Tibial artery (tissue), 4 donors: ENCODE results near the gene NT5C3B.
"Not testable (repeated sequence)": the region's sequence is repeated elsewhere in the genome, so short reads cannot be mapped to it uniquely, and the experiment has no call there.

ENCODE experiments used
- DNase-seq, 2 donors: peaks; one replicate each; pipeline ENCODE4 v3.0.0-alpha.2; 2019
- H3K27ac ChIP-seq, 2 donors: fragments of 200-600 bp; sonication (generic) in 1 of 2; 1 replicate in 1 of 2; 2 replicates in 1 of 2; pipeline ENCODE4 v1.5.1; 2018 to 2019; ENCODE audit warnings: mild to moderate bottlenecking in 1 of 2
- H3K27me3 ChIP-seq, 2 donors: fragments of 200-600 bp; sonication (generic) in 1 of 2; one replicate each; pipeline versions ENCODE4 v1.5.1 to v1.6.0; 2016 to 2019
- H3K36me3 ChIP-seq, 3 donors: fragments of 200-600 bp; sonication (generic) in 2 of 3; one replicate each; pipeline ENCODE4 v1.5.1; 2016 to 2019; ENCODE audit warnings: mild to moderate bottlenecking in 2 of 3
- H3K4me1 ChIP-seq, 4 donors: fragments of 200-600 bp; sonication (generic) in 2 of 4; 1 replicate in 3 of 4; 2 replicates in 1 of 4; pipeline ENCODE4 v1.5.1; 2016 to 2019
- H3K4me3 ChIP-seq, 2 donors: fragments of 200-600 bp; sonication (generic) in 1 of 2; 1 replicate in 1 of 2; 2 replicates in 1 of 2; pipeline ENCODE4 v1.5.1; 2018 to 2019; ENCODE audit warnings: mild to moderate bottlenecking in 2 of 2
- H3K9me3 ChIP-seq, 3 donors: fragments of 200-600 bp; sonication (generic) in 1 of 3; one replicate each; pipeline ENCODE4 v1.5.1; 2016 to 2019
- intact Hi-C: fragments of 100-400 bp; cut with DNase I; formaldehyde crosslinking; loops from one replicate; pipeline ENCODE4 v1.15.0; 2023; ENCODE audit warnings: low total_unique reads
- TF ChIP-seq, protein P1 (sequence below), 2 experiments: fragments of 200-600 bp in 1 of 2; fragments of 450-650 bp in 1 of 2; IDR thresholded peaks; one replicate each; pipeline ENCODE4 v1.5.1; 2017 to 2019; ENCODE audit warnings: antibody characterized with exemption in 2 of 2, mild to moderate bottlenecking in 1 of 2, moderate library complexity in 1 of 2

Gene NT5C3B

DNA sequence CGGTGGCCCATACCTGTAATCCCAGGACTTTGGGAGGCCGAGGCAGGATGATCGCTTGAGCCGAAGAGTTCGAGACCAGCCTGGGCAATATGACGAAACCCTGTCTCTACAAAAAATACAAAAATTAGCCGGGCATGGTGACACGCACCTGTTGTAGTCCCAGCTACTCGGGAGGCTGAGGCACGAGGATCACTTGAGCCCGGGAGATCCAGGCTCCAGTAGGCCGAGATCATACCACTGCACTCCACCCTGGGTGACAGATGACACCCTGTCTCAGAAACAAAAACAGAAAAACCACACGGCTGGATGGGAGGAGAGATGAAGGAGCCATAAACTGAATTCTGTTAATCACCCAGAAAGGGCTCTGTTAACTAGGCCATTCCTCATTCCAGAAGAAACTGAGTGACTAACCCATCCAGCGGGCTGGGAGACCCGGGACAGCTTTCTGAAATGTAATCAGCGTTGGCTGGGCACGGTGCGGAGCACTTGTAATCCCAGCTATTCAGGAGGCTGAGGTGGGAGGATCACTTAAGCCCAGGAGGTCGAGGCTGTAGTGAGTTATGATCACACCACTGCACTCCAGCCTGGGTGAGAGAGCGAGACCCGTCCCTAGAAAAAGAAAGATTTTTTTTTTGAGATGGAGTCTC is 641 bp upstream of the NT5C3B start:
- Histone ChIP-seq H3K36me3 (peaks cover 3 to 20% (median 13%) of the 10 kb centered on the region in 3 donors), H3K27ac (peak overlapping the region; percentile 89 to 92), H3K27me3 (no peaks in the 10 kb centered on the region), H3K4me1 (peaks cover 0 to 18% (median 15%) of the 10 kb centered on the region in 4 donors), H3K9me3 (no peaks in the 10 kb centered on the region), H3K4me3 (peak overlapping the region; percentile 81 to 83)
- intact Hi-C loops: loop anchor here (2.0 kb wide), 1 partner anchor 24 kb away; the partner anchor contains the start of gene FKBP10
- no peak for DNase-seq
- TF ChIP-seq, protein P1, sequence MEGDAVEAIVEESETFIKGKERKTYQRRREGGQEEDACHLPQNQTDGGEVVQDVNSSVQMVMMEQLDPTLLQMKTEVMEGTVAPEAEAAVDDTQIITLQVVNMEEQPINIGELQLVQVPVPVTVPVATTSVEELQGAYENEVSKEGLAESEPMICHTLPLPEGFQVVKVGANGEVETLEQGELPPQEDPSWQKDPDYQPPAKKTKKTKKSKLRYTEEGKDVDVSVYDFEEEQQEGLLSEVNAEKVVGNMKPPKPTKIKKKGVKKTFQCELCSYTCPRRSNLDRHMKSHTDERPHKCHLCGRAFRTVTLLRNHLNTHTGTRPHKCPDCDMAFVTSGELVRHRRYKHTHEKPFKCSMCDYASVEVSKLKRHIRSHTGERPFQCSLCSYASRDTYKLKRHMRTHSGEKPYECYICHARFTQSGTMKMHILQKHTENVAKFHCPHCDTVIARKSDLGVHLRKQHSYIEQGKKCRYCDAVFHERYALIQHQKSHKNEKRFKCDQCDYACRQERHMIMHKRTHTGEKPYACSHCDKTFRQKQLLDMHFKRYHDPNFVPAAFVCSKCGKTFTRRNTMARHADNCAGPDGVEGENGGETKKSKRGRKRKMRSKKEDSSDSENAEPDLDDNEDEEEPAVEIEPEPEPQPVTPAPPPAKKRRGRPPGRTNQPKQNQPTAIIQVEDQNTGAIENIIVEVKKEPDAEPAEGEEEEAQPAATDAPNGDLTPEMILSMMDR (IDR thresholded peaks at IDR 0.05): no peak

DNA sequence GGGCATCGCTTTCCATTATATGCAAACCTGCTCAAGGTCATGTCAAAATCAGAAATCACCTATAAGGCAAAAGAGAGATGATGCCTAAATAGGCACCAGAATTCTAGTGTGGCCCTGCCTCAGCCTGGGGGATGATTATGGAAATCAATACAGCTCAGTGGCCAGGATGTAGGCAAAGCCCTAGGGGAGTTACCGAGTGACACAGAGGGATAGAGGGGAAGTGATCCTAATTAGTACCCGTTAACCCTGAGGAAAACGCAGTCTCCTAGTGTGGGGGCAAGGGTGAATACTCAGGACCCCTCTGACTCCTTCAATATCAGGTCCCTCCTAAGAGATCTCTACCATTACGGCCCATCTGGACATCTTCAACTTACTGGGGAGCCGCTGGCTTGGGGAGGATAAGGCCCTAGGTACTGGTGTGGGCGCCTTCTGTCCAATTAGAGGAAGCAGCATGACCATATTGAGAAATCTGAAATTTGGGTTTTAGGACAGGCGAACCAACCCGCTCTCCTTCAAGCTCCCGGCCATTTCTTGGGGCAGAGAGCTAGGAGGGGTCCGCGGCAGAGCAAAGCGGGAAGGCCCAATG is 725 bp downstream of the NT5C3B start:
- Histone ChIP-seq H3K27me3 (no peaks in the 10 kb centered on the region), H3K9me3 (no peaks in the 10 kb centered on the region), H3K4me1 (peaks cover 0 to 18% (median 15%) of the 10 kb centered on the region in 4 donors), H3K27ac (peak overlapping the region; percentile 89 to 92), H3K4me3 (peak overlapping the region; percentile 81 to 83), H3K36me3 (peaks cover 15 to 33% (median 26%) of the 10 kb centered on the region in 3 donors)
- TF ChIP-seq, protein P1 (IDR thresholded peaks at IDR 0.05): no peak
- DNase-seq: peak in 1 of 2 donors; percentile 48
- intact Hi-C loops: no loop called here

DNA sequence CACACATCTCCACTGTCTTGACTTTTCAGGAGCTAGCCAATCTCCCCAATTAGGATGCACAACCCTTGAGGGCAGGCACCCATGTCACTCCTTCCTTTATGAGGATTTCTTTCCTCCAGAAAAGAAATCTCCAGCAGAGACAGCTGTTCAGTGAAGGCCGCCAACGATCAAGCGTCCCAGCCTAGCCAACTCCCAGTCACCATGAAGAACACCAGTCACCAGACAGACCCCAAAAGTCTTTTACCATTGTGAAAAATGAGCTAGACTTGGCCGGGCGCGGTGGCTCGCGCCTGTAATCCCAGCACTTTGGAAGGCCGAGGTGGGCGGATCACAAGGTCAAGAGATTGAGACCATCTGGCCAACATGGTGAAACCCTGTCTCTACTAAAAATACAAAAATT is 6.1 kb downstream of the NT5C3B start:
- H3K36me3 ChIP-seq: peaks cover 59 to 80% (median 79%) of the 10 kb centered on the region in 3 donors
- H3K4me3 ChIP-seq, H3K27ac ChIP-seq, intact Hi-C loops, H3K9me3 ChIP-seq, H3K27me3 ChIP-seq, H3K4me1 ChIP-seq: not testable (repeated sequence)
- DNase-seq: peak in 1 of 2 donors; percentile 38

DNA sequence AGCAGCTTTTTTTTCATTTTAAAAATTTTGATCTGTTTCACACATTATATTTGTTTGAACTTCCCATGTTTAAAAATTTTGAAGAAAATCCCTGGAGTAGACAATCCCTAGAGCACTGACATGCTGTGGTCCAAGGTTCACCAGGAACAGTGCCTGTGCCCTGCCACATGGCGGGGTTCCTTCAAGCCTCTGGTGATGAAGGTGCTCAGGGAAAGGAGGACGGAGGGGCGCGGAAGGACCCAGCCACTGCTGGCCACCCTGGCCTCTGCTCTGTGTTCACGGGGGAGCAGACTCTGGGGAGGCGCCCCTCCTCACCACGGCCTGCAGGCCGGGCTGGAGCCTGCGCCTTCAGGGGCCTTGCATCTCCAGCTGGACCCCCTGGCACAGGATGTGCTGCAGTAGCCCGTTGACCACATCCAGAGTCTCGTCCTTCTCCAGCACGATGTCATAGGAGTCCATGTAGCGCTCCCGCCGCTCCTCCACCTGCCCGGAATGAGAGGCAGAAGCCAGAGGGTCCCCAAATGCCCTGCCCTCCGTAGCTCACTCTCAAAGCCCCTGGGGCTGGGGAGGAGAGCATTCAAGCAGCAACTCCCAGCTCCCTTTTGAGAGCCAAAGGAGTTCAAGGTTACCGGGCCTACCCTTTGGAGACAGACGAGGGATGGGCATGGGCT is 10.7 kb downstream of the NT5C3B start:
- TF ChIP-seq, protein P1 (IDR thresholded peaks at IDR 0.05): no peak
- Histone ChIP-seq H3K36me3 (peaks cover 46 to 63% (median 47%) of the 10 kb centered on the region in 3 donors), H3K4me3 (no peak overlapping the region), H3K9me3 (no peaks in the 10 kb centered on the region), H3K27me3 (no peaks in the 10 kb centered on the region), H3K27ac (no peak overlapping the region), H3K4me1 (no peaks in the 10 kb centered on the region)
- intact Hi-C loops: no loop called here
- no peak for DNase-seq

DNA sequence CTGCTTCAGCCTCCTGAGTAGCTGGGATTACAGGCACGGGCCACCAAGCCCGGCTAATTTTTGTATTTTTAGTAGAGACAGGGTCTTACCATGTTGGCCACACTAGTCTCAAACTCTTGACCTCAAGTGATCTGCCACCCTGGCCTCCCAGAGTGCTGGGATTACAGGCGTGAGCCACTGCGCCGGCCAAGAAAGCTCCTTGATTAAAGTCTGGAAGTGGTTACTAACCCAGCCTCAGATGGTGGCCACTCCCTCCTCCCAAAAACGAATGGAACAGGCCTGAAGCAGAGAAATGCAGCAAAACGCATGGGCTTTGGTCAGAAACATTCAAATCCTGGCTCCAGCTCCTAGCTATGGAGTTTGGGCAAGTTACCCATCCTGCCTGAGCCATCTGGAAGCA is 11.9 kb downstream of the NT5C3B start:
- Histone ChIP-seq H3K4me3 (no peak overlapping the region), H3K36me3 (peaks cover 35 to 57% (median 36%) of the 10 kb centered on the region in 3 donors), H3K27ac (no peak overlapping the region), H3K9me3 (no peaks in the 10 kb centered on the region), H3K27me3 (no peaks in the 10 kb centered on the region), H3K4me1 (no peaks in the 10 kb centered on the region)
- TF ChIP-seq, protein P1 (IDR thresholded peaks at IDR 0.05): no peak
- no peak for DNase-seq
- intact Hi-C loops: no loop called here

DNA sequence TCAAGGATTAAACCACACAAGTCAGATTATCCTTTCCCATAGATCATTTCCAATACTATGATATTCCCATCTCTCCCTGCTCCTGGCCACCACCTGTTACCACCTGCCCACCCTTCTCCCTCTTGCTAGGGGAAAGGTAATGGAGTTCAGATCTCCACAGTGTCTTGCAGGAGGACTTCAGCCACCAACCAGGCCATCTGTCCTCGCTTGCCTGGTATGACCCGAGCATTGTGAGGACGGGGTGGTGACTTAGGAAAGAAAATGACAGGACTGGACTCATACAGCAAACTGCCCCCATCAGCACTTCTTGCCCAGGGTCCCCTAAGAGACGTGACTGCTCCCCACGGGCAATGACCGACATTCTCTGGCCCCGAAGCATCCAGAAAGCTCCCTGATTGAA is 12.5 kb downstream of the NT5C3B start:
- Histone ChIP-seq H3K4me1 (no peaks in the 10 kb centered on the region), H3K36me3 (peaks cover 30 to 54% (median 31%) of the 10 kb centered on the region in 3 donors), H3K27ac (no peak overlapping the region), H3K4me3 (no peak overlapping the region), H3K27me3 (no peaks in the 10 kb centered on the region), H3K9me3 (no peaks in the 10 kb centered on the region)
- intact Hi-C loops: no loop called here
- DNase-seq: no peak
- TF ChIP-seq, protein P1 (IDR thresholded peaks at IDR 0.05): no peak
